Caco-2 (cell line): Measurements from ENCODE around the gene RPLP2. TPM values are rescaled to one million over a fixed set of nuclear protein-coding genes. Genes with fewer than 3 reads are reported as not detected.

Experiments
- BruUV-seq: library from RNA; stranded (reverse); fragments of 400-500 nt; replicated peaks from 2 replicates; lab custom pipeline; 2021; lab: Mats Ljungman, UMichigan
- CTCF ChIA-PET: fragments of 300-600 bp; sonication (Branson Sonifier 250); formaldehyde crosslinking; loops from one replicate; lab custom pipeline; 2022; ENCODE audit warnings: antibody characterized with exemption; lab: Charles Lee
- POLR2A ChIA-PET: fragments of 300-600 bp; sonication (Branson Sonifier 250); formaldehyde crosslinking; loops from one replicate; lab custom pipeline; 2022; ENCODE audit warnings: antibody characterized with exemption; lab: Charles Lee
- DNase-seq, 2 experiments: peaks; one replicate each; pipeline versions ENCODE4 v3.0.0 to v3.0.0-alpha.2; 2020 to 2022
- H3K27me3 ChIP-seq: replicated peaks from 2 replicates; pipeline ENCODE4 v1.6.0; 2011; ENCODE audit warnings: low read length; ENCODE audit not compliant: control insufficient read depth, insufficient read depth
- H3K36me3 ChIP-seq: 2 replicates; pipeline ENCODE4 v1.5.1; 2011; ENCODE audit warnings: low read length; ENCODE audit not compliant: control insufficient read depth, insufficient read depth
- H3K4me1 ChIP-seq: fragments of 250-450 bp; sonication (Bioruptor Pico); 2 replicates; pipeline ENCODE4 v1.5.1; 2020; ENCODE audit warnings: mild to moderate bottlenecking
- H3K4me3 ChIP-seq: 2 replicates; pipeline ENCODE4 v1.5.1; 2011; ENCODE audit warnings: low read depth, mild to moderate bottlenecking, control low read depth, low read length
- H3K9me3 ChIP-seq: fragments of 250-450 bp; sonication (Bioruptor Pico); 2 replicates; pipeline ENCODE4 v1.5.1; 2020; ENCODE audit warnings: mild to moderate bottlenecking, moderate library complexity
- H3K27ac Mint-ChIP-seq: one replicate; pipeline ENCODE4 v1.8.0; 2022; ENCODE audit warnings: mixed read lengths; ENCODE audit not compliant: unreplicated experiment
- H3K27me3 Mint-ChIP-seq: one replicate; pipeline ENCODE4 v1.8.0; 2022; ENCODE audit warnings: mixed read lengths; ENCODE audit not compliant: insufficient read depth, unreplicated experiment
- H3K36me3 Mint-ChIP-seq: one replicate; pipeline ENCODE4 v1.8.0; 2022; ENCODE audit warnings: mild to moderate bottlenecking, mixed read lengths; ENCODE audit not compliant: insufficient read depth, unreplicated experiment
- H3K4me1 Mint-ChIP-seq: one replicate; pipeline ENCODE4 v1.8.0; 2022; ENCODE audit warnings: low read depth, mixed read lengths; ENCODE audit not compliant: unreplicated experiment
- H3K4me3 Mint-ChIP-seq: one replicate; pipeline ENCODE4 v1.8.0; 2022; ENCODE audit warnings: mild to moderate bottlenecking, moderate library complexity, mixed read lengths; ENCODE audit not compliant: unreplicated experiment
- H3K9me3 Mint-ChIP-seq: one replicate; pipeline ENCODE4 v1.8.0; 2022; ENCODE audit warnings: mixed read lengths; ENCODE audit not compliant: unreplicated experiment
- CTCF ChIP-seq, 2 experiments: fragments of 200-600 bp in 1 of 2; IDR thresholded peaks; 1 replicate in 1 of 2; 2 replicates in 1 of 2; pipeline versions ENCODE4 v1.5.1 to v1.8.0; 2011 to 2022; ENCODE audit warnings: antibody characterized with exemption in 1 of 2, control low read depth in 1 of 2, inconsistent platforms in 1 of 2, low read depth in 1 of 2, low read length in 1 of 2, mild to moderate bottlenecking in 1 of 2, moderate library complexity in 1 of 2; ENCODE audit not compliant: insufficient read depth in 1 of 2, severe bottlenecking in 1 of 2, unreplicated experiment in 1 of 2
- intact Hi-C: fragments of 100-400 bp; cut with micrococcal nuclease; formaldehyde crosslinking; loops from one replicate; pipeline ENCODE4 v1.10.0; 2022; ENCODE audit not compliant: unreplicated experiment
- total RNA-seq: library from RNA; stranded (reverse); gene quantifications from 2 replicates; pipeline ENCODE4 v1.2.3, GENCODE V29; 2022

The RPLP2 gene
- total RNA-seq, 1 experiment from 2014 or later, result 2,622 TPM

- H3K27ac Mint-ChIP-seq, result no peak overlapping the region
Measured at GRCh38 chr11:795634-796564, 13.9 kb upstream of the RPLP2 start.

GRCh38 chr11:796565-797295 lies 13.0 kb upstream of the RPLP2 start:
- Histone ChIP-seq H3K4me3 (peak overlapping the region; percentile 91), H3K36me3 (no peaks in the 10 kb centered on the region), H3K4me1 (peaks cover 9% of the 10 kb centered on the region), H3K27me3 (no peaks in the 10 kb centered on the region), H3K9me3 (no peaks in the 10 kb centered on the region)
- Mint-ChIP-seq H3K9me3 (no peaks in the 10 kb centered on the region), H3K4me3 (peak overlapping the region; percentile 86), H3K27me3 (no peaks in the 10 kb centered on the region), H3K36me3 (peaks cover 20% of the 10 kb centered on the region), H3K4me1 (no peaks in the 10 kb centered on the region), H3K27ac (peak overlapping the region; percentile 69)
- no peak for TF ChIP-seq CTCF (IDR thresholded peaks at IDR 0.05; ENCODE audit: insufficient read depth in 1 of 2, low read depth in 1 of 2, low read length in 1 of 2, severe bottlenecking in 1 of 2, unreplicated experiment in 1 of 2)
- intact Hi-C loops, result no loop called here
- CTCF ChIA-PET, result interaction anchor here (0.7 to 2.0 kb wide), 4 partner anchors 11 to 49 kb away, joined by 3 to 6 read pairs (median 3); no protein-coding TSS in a partner anchor
- POLR2A ChIA-PET, result interaction anchor here (1.0 to 1.4 kb wide), 2 partner anchors 13 to 22 kb away, joined by 4 to 7 read pairs; partner anchors contain the start of genes PNPLA2 and RPLP2
- DNase-seq, result no peak
- BruUV-seq, result no TSS peak

More at GRCh38 chr11:795634-796564, 13.9 kb upstream of the RPLP2 start:
- no peaks in the 10 kb centered on the region for H3K36me3 ChIP-seq
- H3K9me3 ChIP-seq, result no peaks in the 10 kb centered on the region
- intact Hi-C loops, result no loop called here
- CTCF ChIA-PET, result interaction anchor here (0.9 to 2.0 kb wide), 3 partner anchors 10 to 13 kb away, joined by 3 to 6 read pairs (median 3); no protein-coding TSS in a partner anchor
- DNase-seq, result no peak
- Mint-ChIP-seq H3K27me3 (no peaks in the 10 kb centered on the region), H3K9me3 (no peaks in the 10 kb centered on the region), H3K4me1 (no peaks in the 10 kb centered on the region), H3K36me3 (peaks cover 17% of the 10 kb centered on the region), H3K4me3 (peak overlapping the region; percentile 86)
- no peak for TF ChIP-seq CTCF (IDR thresholded peaks at IDR 0.05; ENCODE audit: insufficient read depth in 1 of 2, low read depth in 1 of 2, low read length in 1 of 2, severe bottlenecking in 1 of 2, unreplicated experiment in 1 of 2)
- H3K27me3 ChIP-seq, result no peaks in the 10 kb centered on the region
- POLR2A ChIA-PET, result interaction anchor here (1.0 kb wide), 1 partner anchor 23 kb away, joined by 7 read pairs; the partner anchor contains the start of gene PNPLA2
- H3K4me1 ChIP-seq, result peaks cover 9% of the 10 kb centered on the region
- no TSS peak for BruUV-seq
- no peak overlapping the region for H3K4me3 ChIP-seq
